GM21381 (cell line): ENCODE results near the gene CREB3.

ENCODE experiments used
- ATAC-seq: cut with Tn5 transposase; IDR thresholded peaks from one replicate; pipeline ENCODE4 v1.9.1; 2021; ENCODE audit warnings: mild to moderate bottlenecking, moderate library complexity; ENCODE audit not compliant: unreplicated experiment

The CREB3 gene

GRCh38 chr9:35771943-35772342, 39.5 kb downstream of the CREB3 start:
- no peak for ATAC-seq

GRCh38 chr9:35774907-35775635, 42.6 kb downstream of the CREB3 start:
- ATAC-seq: no peak

- ATAC-seq: no peak
These were observed 43.6 kb downstream of the CREB3 start for GRCh38 chr9:35776018-35776417.

GRCh38 chr9:35778496-35778895, 46.0 kb downstream of the CREB3 start:
- no peak for ATAC-seq

- no peak for ATAC-seq
These were observed 48.6 kb downstream of the CREB3 start for GRCh38 chr9:35781066-35781465.

GRCh38 chr9:35783418-35783817, 51.0 kb downstream of the CREB3 start:
- no peak for ATAC-seq
